ENCODE measurements around the gene CAMK1D. TPM values are rescaled to one million over a fixed set of nuclear protein-coding genes. Genes with fewer than 3 reads are reported as not detected.

CAMK1D gene
- total RNA-seq, 1 donor from 2014 or later: 22.5 TPM

GRCh38 chr10:12799714-12800113 lies 450.4 kb downstream of the CAMK1D start:
- DNase-seq: no peak
- Histone ChIP-seq H3K27ac (no peak overlapping the region), H3K36me3 (no peaks in the 10 kb centered on the region), H3K9me3 (no peaks in the 10 kb centered on the region), H3K4me1 (no peaks in the 10 kb centered on the region), H3K27me3 (ENCODE audit: low read depth) (no peaks in the 10 kb centered on the region), H3K4me3 (no peak overlapping the region)
- ATAC-seq: no peak
- TF ChIP-seq CTCF (IDR thresholded peaks at IDR 0.05): no peak
- intact Hi-C loops (cut with DNase I): no loop called here

DNA sequence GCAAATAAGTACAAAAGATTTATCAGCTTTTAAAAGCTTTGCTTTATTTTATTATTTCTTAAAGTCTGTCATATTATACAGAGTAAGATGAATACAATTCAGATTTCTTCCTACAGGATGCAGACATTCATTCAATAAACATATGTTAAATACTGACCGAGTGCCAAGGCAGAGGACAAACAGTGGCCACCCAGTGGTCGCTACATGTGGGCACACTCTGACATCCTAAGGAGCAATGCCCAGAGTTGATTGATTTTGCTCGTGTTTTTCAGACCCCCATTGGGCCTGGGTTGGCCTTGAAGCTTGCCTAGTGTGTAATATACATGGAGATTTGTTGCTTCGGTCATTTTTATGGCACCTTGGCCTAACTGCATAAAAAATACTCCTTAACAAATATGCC lies 451.0 kb downstream of the CAMK1D start:
- intact Hi-C loops (cut with DNase I): no loop called here

GRCh38 chr10:12801214-12802087 lies 452.1 kb downstream of the CAMK1D start:
- no peak for TF ChIP-seq CTCF (IDR thresholded peaks at IDR 0.05)
- no peak for ATAC-seq
- Histone ChIP-seq H3K27me3 (ENCODE audit: low read depth) (no peaks in the 10 kb centered on the region), H3K9me3 (no peaks in the 10 kb centered on the region), H3K4me3 (no peak overlapping the region), H3K36me3 (no peaks in the 10 kb centered on the region), H3K4me1 (no peaks in the 10 kb centered on the region), H3K27ac (no peak overlapping the region)
- DNase-seq: no peak
- intact Hi-C loops (cut with DNase I): no loop called here

More for the DNA sequence above, 451.0 kb downstream of the CAMK1D start:
- no peak for TF ChIP-seq CTCF (IDR thresholded peaks at IDR 0.05)
- no peaks in the 10 kb centered on the region for H3K36me3 ChIP-seq
- ATAC-seq: no peak
- DNase-seq: no peak
- no peaks in the 10 kb centered on the region for H3K4me1 ChIP-seq
- H3K9me3 ChIP-seq: no peaks in the 10 kb centered on the region
- no peak overlapping the region for H3K4me3 ChIP-seq
- no peaks in the 10 kb centered on the region for H3K27me3 ChIP-seq (ENCODE audit: low read depth)
- H3K27ac ChIP-seq: no peak overlapping the region

GRCh38 chr10:12803776-12804175 lies 454.4 kb downstream of the CAMK1D start:
- DNase-seq (no peak), ATAC-seq (no peak)
- no peaks in the 10 kb centered on the region for H3K4me1 ChIP-seq
- no peak overlapping the region for H3K27ac ChIP-seq
- H3K9me3 ChIP-seq: no peaks in the 10 kb centered on the region
- H3K4me3 ChIP-seq: no peak overlapping the region
- no peaks in the 10 kb centered on the region for H3K27me3 ChIP-seq (ENCODE audit: low read depth)
- no peak for TF ChIP-seq CTCF (IDR thresholded peaks at IDR 0.05)
- intact Hi-C loops (cut with DNase I): no loop called here
- no peaks in the 10 kb centered on the region for H3K36me3 ChIP-seq

GRCh38 chr10:12806228-12807095 lies 457.1 kb downstream of the CAMK1D start:
- DNase-seq: no peak
- no peaks in the 10 kb centered on the region for H3K36me3 ChIP-seq
- no peaks in the 10 kb centered on the region for H3K4me1 ChIP-seq
- H3K9me3 ChIP-seq: no peaks in the 10 kb centered on the region
- no peak for TF ChIP-seq CTCF (IDR thresholded peaks at IDR 0.05)
- intact Hi-C loops (cut with DNase I): no loop called here
- H3K27ac ChIP-seq: no peak overlapping the region
- ATAC-seq: peak; percentile 24 to 46
- H3K27me3 ChIP-seq (ENCODE audit: low read depth): no peaks in the 10 kb centered on the region
- no peak overlapping the region for H3K4me3 ChIP-seq
